SK-N-SH treated with all-trans-retinoic acid at 6 μM for 48 hours (cell line): ENCODE results near the gene TRPC1.

Source experiments
- ARNTL ChIP-seq: fragments of 450-650 bp; formaldehyde crosslinking; IDR thresholded peaks from 2 replicates; pipeline ENCODE4 v1.5.0; 2020; ENCODE audit warnings: low read depth, mild to moderate bottlenecking, moderate library complexity, borderline replicate concordance
- BACH2 ChIP-seq: fragments of 250-450 bp; sonication (Bioruptor Pico); IDR thresholded peaks from 2 replicates; pipeline ENCODE4 v1.9.0; 2021; ENCODE audit warnings: mild to moderate bottlenecking, borderline replicate concordance
- CSDC2 ChIP-seq: fragments of 250-450 bp; sonication (Bioruptor Pico); IDR thresholded peaks from 2 replicates; pipeline ENCODE4 v1.5.0; 2020; ENCODE audit warnings: mild to moderate bottlenecking, moderate library complexity
- ISL1 ChIP-seq: fragments of 250-450 bp; sonication (Bioruptor Pico); IDR thresholded peaks from 2 replicates; pipeline ENCODE4 v2.1.2; 2022; ENCODE audit warnings: mild to moderate bottlenecking, moderate library complexity
- OSR1 ChIP-seq: fragments of 250-450 bp; sonication (Bioruptor Pico); IDR thresholded peaks from 2 replicates; pipeline ENCODE4 v1.8.0; 2022; ENCODE audit warnings: moderate library complexity, mild to moderate bottlenecking, inconsistent platforms
- RARB ChIP-seq: fragments of 250-450 bp; sonication (Bioruptor Pico); IDR thresholded peaks from 2 replicates; pipeline ENCODE4 v1.8.0; 2021; ENCODE audit warnings: mild to moderate bottlenecking, moderate library complexity
- SNAI2 ChIP-seq: fragments of 250-450 bp; sonication (Bioruptor Pico); IDR thresholded peaks from 2 replicates; pipeline ENCODE4 v1.5.0; 2020; ENCODE audit warnings: mild to moderate bottlenecking, moderate library complexity
- TSHZ2 ChIP-seq: fragments of 250-450 bp; sonication (Bioruptor Pico); IDR thresholded peaks from 2 replicates; pipeline ENCODE4 v1.5.0; 2020; ENCODE audit warnings: mild to moderate bottlenecking, moderate library complexity
- ZFP3 ChIP-seq: fragments of 250-450 bp; sonication (Bioruptor Pico); IDR thresholded peaks from 2 replicates; pipeline ENCODE4 v1.5.0; 2020; ENCODE audit warnings: mild to moderate bottlenecking, moderate library complexity
- ZFP30 ChIP-seq: fragments of 450-650 bp; formaldehyde crosslinking; IDR thresholded peaks from 2 replicates; pipeline ENCODE4 v1.5.0; 2022; ENCODE audit warnings: mild to moderate bottlenecking, moderate library complexity
- ZNF70 ChIP-seq: fragments of 450-650 bp; formaldehyde crosslinking; IDR thresholded peaks from 2 replicates; pipeline ENCODE4 v1.5.0; 2020; ENCODE audit warnings: mild to moderate bottlenecking, moderate library complexity
- TF ChIP-seq, protein P1 (sequence below): fragments of 250-450 bp; sonication (Bioruptor Pico); IDR thresholded peaks from 2 replicates; pipeline ENCODE4 v1.8.0; 2020; ENCODE audit warnings: mild to moderate bottlenecking, moderate library complexity, borderline replicate concordance
- TF ChIP-seq, protein P2 (sequence below): fragments of 250-450 bp; sonication (Bioruptor Pico); IDR thresholded peaks from 2 replicates; pipeline ENCODE4 v1.8.0; 2021; ENCODE audit warnings: low read depth, mild to moderate bottlenecking, moderate library complexity, borderline replicate concordance
- TF ChIP-seq, protein P3 (sequence below): fragments of 250-450 bp; sonication (Bioruptor Pico); IDR thresholded peaks from 2 replicates; pipeline ENCODE4 v1.5.1; 2021; ENCODE audit warnings: mild to moderate bottlenecking, moderate library complexity

- TF ChIP-seq ZFP30 (CRISPR knock-in tag), result no peak
- TF ChIP-seq ZFP3, result no peak
- no peak for TF ChIP-seq RARB
- no peak for TF ChIP-seq TSHZ2 (CRISPR knock-in tag)
- TF ChIP-seq, protein P1, sequence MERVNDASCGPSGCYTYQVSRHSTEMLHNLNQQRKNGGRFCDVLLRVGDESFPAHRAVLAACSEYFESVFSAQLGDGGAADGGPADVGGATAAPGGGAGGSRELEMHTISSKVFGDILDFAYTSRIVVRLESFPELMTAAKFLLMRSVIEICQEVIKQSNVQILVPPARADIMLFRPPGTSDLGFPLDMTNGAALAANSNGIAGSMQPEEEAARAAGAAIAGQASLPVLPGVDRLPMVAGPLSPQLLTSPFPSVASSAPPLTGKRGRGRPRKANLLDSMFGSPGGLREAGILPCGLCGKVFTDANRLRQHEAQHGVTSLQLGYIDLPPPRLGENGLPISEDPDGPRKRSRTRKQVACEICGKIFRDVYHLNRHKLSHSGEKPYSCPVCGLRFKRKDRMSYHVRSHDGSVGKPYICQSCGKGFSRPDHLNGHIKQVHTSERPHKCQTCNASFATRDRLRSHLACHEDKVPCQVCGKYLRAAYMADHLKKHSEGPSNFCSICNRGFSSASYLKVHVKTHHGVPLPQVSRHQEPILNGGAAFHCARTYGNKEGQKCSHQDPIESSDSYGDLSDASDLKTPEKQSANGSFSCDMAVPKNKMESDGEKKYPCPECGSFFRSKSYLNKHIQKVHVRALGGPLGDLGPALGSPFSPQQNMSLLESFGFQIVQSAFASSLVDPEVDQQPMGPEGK (CRISPR knock-in tag), result no peak
- TF ChIP-seq, protein P2, sequence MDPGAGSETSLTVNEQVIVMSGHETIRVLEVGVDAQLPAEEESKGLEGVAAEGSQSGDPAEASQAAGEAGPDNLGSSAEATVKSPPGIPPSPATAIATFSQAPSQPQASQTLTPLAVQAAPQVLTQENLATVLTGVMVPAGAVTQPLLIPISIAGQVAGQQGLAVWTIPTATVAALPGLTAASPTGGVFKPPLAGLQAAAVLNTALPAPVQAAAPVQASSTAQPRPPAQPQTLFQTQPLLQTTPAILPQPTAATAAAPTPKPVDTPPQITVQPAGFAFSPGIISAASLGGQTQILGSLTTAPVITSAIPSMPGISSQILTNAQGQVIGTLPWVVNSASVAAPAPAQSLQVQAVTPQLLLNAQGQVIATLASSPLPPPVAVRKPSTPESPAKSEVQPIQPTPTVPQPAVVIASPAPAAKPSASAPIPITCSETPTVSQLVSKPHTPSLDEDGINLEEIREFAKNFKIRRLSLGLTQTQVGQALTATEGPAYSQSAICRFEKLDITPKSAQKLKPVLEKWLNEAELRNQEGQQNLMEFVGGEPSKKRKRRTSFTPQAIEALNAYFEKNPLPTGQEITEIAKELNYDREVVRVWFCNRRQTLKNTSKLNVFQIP (CRISPR knock-in tag), result no peak
- no peak for TF ChIP-seq BACH2 (CRISPR knock-in tag)
- TF ChIP-seq ZNF70 (CRISPR knock-in tag), result no peak
- TF ChIP-seq SNAI2 (CRISPR knock-in tag), result no peak
- TF ChIP-seq ISL1 (CRISPR knock-in tag), result no peak
- TF ChIP-seq OSR1 (CRISPR knock-in tag), result no peak
- no peak for TF ChIP-seq CSDC2
- TF ChIP-seq, protein P3, sequence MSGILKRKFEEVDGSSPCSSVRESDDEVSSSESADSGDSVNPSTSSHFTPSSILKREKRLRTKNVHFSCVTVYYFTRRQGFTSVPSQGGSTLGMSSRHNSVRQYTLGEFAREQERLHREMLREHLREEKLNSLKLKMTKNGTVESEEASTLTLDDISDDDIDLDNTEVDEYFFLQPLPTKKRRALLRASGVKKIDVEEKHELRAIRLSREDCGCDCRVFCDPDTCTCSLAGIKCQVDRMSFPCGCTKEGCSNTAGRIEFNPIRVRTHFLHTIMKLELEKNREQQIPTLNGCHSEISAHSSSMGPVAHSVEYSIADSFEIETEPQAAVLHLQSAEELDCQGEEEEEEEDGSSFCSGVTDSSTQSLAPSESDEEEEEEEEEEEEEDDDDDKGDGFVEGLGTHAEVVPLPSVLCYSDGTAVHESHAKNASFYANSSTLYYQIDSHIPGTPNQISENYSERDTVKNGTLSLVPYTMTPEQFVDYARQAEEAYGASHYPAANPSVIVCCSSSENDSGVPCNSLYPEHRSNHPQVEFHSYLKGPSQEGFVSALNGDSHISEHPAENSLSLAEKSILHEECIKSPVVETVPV, result no peak
- no peak for TF ChIP-seq ARNTL (CRISPR knock-in tag)
These were observed 22.8 kb downstream of the TRPC1 start for GRCh38 chr3:142746646-142747045.
